OCI-LY7 (cell line): ENCODE data around the gene ZC3H11A.

Source experiments
- EZH2phosphoT487 ChIP-seq: fragments of 200-600 bp; sonication (generic); IDR thresholded peaks from 2 replicates; pipeline ENCODE4 v1.6.1; 2018; ENCODE audit warnings: low read depth, borderline replicate concordance, mild to moderate bottlenecking, mixed run types, antibody characterized with exemption, low read length, moderate library complexity, mixed read lengths
- TF ChIP-seq, protein P1 (sequence below): fragments of 200-600 bp; sonication (generic); conservative IDR thresholded peaks from 2 replicates; pipeline ENCODE4 v1.5.1; 2014; ENCODE audit warnings: mild to moderate bottlenecking, antibody characterized with exemption, low read length, moderate library complexity, mixed read lengths

DNA sequence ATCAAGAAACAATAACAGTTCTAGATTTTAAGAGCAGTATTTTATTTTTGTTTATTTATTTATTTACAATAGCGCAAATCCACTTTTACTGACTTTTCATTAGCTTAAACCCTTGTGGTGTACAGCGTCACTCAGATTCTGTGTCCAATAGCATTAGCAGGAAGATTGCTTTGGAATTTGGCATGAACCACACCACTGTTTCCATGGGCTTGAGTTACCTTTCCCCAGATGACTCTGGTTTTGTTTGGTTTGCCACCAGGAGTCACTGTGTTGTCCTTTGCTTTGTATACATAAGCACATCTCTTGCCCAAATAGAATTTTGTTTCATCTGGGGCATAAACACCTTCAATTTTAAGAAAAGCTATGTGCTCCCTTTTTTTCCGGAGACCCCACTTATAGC, 40.1 kb downstream of the ZC3H11A start:
- TF ChIP-seq, protein P1, sequence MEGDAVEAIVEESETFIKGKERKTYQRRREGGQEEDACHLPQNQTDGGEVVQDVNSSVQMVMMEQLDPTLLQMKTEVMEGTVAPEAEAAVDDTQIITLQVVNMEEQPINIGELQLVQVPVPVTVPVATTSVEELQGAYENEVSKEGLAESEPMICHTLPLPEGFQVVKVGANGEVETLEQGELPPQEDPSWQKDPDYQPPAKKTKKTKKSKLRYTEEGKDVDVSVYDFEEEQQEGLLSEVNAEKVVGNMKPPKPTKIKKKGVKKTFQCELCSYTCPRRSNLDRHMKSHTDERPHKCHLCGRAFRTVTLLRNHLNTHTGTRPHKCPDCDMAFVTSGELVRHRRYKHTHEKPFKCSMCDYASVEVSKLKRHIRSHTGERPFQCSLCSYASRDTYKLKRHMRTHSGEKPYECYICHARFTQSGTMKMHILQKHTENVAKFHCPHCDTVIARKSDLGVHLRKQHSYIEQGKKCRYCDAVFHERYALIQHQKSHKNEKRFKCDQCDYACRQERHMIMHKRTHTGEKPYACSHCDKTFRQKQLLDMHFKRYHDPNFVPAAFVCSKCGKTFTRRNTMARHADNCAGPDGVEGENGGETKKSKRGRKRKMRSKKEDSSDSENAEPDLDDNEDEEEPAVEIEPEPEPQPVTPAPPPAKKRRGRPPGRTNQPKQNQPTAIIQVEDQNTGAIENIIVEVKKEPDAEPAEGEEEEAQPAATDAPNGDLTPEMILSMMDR = peak; percentile 33; the same call in 1 of the 2 replicates
- TF ChIP-seq EZH2phosphoT487 = no peak
